Ureter (tissue), 1 donor: ENCODE measurements around the gene SCUBE2. TPM values are rescaled to one million over a fixed set of nuclear protein-coding genes. Genes with fewer than 3 reads are reported as not detected.
"Not testable (repeated sequence)": the region's sequence is repeated elsewhere in the genome, so short reads cannot be mapped to it uniquely, and the experiment has no call there.

Experiments used
- DNase-seq: peaks from one replicate; pipeline ENCODE4 v3.0.0-alpha.2; 2020; ENCODE audit warnings: low spot score
- total RNA-seq: library from RNA; stranded (reverse); gene quantifications from one replicate; pipeline ENCODE4 v1.2.4, GENCODE V29; 2023
- donor health status: DM: yes; HTN: yes; CAD: no.

The SCUBE2 gene
- total RNA-seq, 1 donor from 2014 or later: 357 TPM

GRCh38 chr11:9109858-9110731 lies 18.7 kb upstream of the SCUBE2 start:
- no peak for DNase-seq

- no peak for DNase-seq
These were observed 13.2 kb upstream of the SCUBE2 start for GRCh38 chr11:9104580-9104979.

- no peak for DNase-seq
These were observed 12.3 kb upstream of the SCUBE2 start for GRCh38 chr11:9103542-9104276.

GRCh38 chr11:9099617-9100016 lies 8.2 kb upstream of the SCUBE2 start:
- DNase-seq: no peak

GRCh38 chr11:9098455-9098854 lies 7.1 kb upstream of the SCUBE2 start:
- not testable (repeated sequence) for DNase-seq

- not testable (repeated sequence) for DNase-seq
These were observed 6.0 kb upstream of the SCUBE2 start for GRCh38 chr11:9097186-9097943.

- no peak for DNase-seq
These were observed 5.0 kb upstream of the SCUBE2 start for GRCh38 chr11:9096427-9096826.

- DNase-seq: no peak
These were observed 4.0 kb upstream of the SCUBE2 start for GRCh38 chr11:9095421-9095820.

GRCh38 chr11:9094420-9094819 lies 3.0 kb upstream of the SCUBE2 start:
- DNase-seq: no peak

- DNase-seq: no peak
These were observed 1.7 kb upstream of the SCUBE2 start for GRCh38 chr11:9092853-9093778.

- no peak for DNase-seq
These were observed 673 bp upstream of the SCUBE2 start for GRCh38 chr11:9092072-9092471.

GRCh38 chr11:9090488-9091043 lies 833 bp downstream of the SCUBE2 start:
- DNase-seq: no peak

- no peak for DNase-seq
These were observed 1.8 kb downstream of the SCUBE2 start for GRCh38 chr11:9089636-9090035.

GRCh38 chr11:9089061-9089460 lies 2.3 kb downstream of the SCUBE2 start:
- DNase-seq: no peak

- no peak for DNase-seq
These were observed 8.8 kb downstream of the SCUBE2 start for GRCh38 chr11:9082575-9082974.

GRCh38 chr11:9081153-9081552 lies 10.2 kb downstream of the SCUBE2 start:
- no peak for DNase-seq

GRCh38 chr11:9078113-9079086 lies 13.0 kb downstream of the SCUBE2 start:
- DNase-seq: no peak

- DNase-seq: no peak
These were observed 14.2 kb downstream of the SCUBE2 start for GRCh38 chr11:9077164-9077563.

GRCh38 chr11:9076661-9077060 lies 14.7 kb downstream of the SCUBE2 start:
- no peak for DNase-seq

GRCh38 chr11:9076046-9076445 lies 15.4 kb downstream of the SCUBE2 start:
- no peak for DNase-seq
